ENCODE results near the gene SPPL2B. TPM values are rescaled to one million over a fixed set of nuclear protein-coding genes. Genes with fewer than 3 reads are reported as not detected.
A peak's percentile ranks its signal among the peaks of the same experiment; 100 is the strongest.

Gene SPPL2B
- total RNA-seq, 1 donor from 2014 or later: 153 TPM

DNA sequence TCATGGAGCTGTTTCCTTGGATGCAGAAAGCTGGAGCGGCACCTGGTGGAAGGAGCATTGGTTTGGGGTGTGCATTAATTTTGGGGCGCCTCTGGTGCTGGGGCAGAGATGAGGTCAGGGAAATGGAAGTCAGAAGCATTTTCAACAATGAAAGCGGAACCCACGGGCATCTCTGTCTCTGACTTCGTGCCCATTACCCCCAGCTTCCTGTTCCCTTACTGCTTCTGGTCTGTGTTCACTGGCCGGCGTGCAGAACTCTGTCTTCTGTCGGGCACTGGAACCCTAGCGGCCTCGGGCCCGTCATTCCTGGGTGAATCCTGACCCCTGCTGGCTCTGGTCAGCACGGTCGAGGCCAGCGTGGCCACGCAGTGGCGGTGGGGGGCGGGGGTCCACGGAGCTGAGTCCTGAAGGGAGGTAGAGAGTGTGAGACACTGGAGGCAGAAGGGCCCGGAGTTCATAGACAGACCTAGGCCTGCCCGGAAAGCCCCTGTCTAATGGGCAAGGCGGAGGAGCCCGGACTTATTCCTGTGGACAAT is 12.6 kb upstream of the SPPL2B start:
- H3K36me3 Mint-ChIP-seq (ENCODE audit: insufficient read depth): peaks cover 3% of the 10 kb centered on the region
- H3K4me3 Mint-ChIP-seq (ENCODE audit: low read depth): no peak overlapping the region
- DNase-seq (ENCODE audit: low spot score, unreplicated experiment): peak; percentile 53
- peaks cover 19% of the 10 kb centered on the region for H3K27me3 Mint-ChIP-seq
- H3K9me3 Mint-ChIP-seq (ENCODE audit: low read depth): peaks cover 5% of the 10 kb centered on the region
- no peaks in the 10 kb centered on the region for H3K4me1 Mint-ChIP-seq (ENCODE audit: low read depth)
- H3K27ac Mint-ChIP-seq: no peak overlapping the region
- TF ChIP-seq, protein P1, sequence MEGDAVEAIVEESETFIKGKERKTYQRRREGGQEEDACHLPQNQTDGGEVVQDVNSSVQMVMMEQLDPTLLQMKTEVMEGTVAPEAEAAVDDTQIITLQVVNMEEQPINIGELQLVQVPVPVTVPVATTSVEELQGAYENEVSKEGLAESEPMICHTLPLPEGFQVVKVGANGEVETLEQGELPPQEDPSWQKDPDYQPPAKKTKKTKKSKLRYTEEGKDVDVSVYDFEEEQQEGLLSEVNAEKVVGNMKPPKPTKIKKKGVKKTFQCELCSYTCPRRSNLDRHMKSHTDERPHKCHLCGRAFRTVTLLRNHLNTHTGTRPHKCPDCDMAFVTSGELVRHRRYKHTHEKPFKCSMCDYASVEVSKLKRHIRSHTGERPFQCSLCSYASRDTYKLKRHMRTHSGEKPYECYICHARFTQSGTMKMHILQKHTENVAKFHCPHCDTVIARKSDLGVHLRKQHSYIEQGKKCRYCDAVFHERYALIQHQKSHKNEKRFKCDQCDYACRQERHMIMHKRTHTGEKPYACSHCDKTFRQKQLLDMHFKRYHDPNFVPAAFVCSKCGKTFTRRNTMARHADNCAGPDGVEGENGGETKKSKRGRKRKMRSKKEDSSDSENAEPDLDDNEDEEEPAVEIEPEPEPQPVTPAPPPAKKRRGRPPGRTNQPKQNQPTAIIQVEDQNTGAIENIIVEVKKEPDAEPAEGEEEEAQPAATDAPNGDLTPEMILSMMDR (IDR thresholded peaks at IDR 0.05; ENCODE audit: unreplicated experiment): peak; percentile 68

DNA sequence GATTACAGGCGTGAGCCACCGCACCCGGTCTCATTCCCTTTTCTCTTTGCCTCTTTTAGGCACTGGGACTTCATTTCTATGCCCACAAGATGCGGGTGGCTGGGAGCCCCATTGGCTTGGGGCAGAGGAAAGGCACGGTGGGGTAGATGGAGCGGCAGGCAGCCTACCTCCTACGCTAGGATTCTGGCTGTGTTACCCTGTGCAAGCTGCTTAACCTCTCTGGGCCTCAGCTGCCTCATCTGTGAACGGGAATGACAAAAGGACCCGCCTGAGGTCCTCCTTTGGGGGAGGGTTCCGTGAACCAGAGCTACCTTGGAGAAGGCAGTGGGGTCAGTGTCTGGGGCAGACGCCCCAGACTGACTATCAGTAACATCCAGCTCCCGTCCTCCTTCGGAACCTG is 11.2 kb upstream of the SPPL2B start:
- TF ChIP-seq, protein P1 (IDR thresholded peaks at IDR 0.05; ENCODE audit: unreplicated experiment): no peak
- Mint-ChIP-seq H3K27ac (no peak overlapping the region), H3K36me3 (ENCODE audit: insufficient read depth) (peaks cover 3% of the 10 kb centered on the region), H3K9me3 (ENCODE audit: low read depth) (peaks cover 5% of the 10 kb centered on the region), H3K4me3 (ENCODE audit: low read depth) (no peak overlapping the region), H3K4me1 (ENCODE audit: low read depth) (no peaks in the 10 kb centered on the region), H3K27me3 (peaks cover 19% of the 10 kb centered on the region)
- DNase-seq (ENCODE audit: low spot score, unreplicated experiment): no peak

DNA sequence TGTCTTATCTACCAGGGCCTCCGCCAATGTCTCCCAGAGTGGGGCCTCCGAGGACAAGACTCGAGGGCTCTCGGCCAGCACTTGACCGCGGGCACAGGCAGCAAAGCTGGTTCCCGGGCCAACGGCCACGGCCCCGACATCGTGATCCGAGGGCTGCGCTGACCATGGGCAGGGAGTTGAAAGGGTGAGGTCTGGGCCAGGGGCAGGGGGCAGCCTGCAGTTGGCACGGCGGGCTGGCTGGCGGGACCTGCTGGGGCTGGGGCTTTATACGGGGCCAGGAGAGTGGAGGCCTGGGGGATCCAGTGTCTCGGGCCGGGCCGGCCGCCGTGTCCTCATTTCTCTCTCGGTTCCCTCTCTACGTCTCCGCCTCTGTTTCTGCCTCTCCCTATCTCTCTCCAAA is 10.7 kb upstream of the SPPL2B start:
- TF ChIP-seq, protein P1 (IDR thresholded peaks at IDR 0.05; ENCODE audit: unreplicated experiment): no peak

DNA sequence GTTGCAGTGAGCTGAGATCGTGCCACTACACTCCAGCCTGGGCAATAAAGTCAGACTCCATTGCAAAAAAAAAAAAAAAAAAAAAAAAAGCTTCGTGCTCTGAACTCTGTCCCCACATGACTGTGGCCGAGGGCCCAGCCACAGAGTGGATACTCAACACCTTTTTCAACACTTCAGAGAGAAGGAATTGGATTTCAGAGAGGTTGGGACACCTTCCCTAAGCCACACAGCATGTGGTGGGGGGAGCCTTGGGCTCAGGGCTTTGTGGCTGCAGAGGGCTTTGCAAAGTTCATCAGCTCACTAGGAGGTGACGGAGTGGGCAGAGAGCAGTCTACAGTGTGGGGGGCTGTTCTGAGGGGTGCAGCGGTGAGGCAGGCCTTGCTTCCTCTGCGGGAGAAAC is 9.6 kb upstream of the SPPL2B start:
- no peak for DNase-seq (ENCODE audit: low spot score, unreplicated experiment)
- Mint-ChIP-seq H3K9me3 (ENCODE audit: low read depth) (peaks cover 5% of the 10 kb centered on the region), H3K4me3 (ENCODE audit: low read depth) (no peak overlapping the region), H3K4me1 (ENCODE audit: low read depth) (no peaks in the 10 kb centered on the region), H3K27me3 (peaks cover 10% of the 10 kb centered on the region), H3K27ac (no peak overlapping the region), H3K36me3 (ENCODE audit: insufficient read depth) (peaks cover 3% of the 10 kb centered on the region)
- TF ChIP-seq, protein P1 (IDR thresholded peaks at IDR 0.05; ENCODE audit: unreplicated experiment): no peak

More for the DNA sequence above, 10.7 kb upstream of the SPPL2B start:
- Mint-ChIP-seq H3K9me3 (ENCODE audit: low read depth) (peaks cover 5% of the 10 kb centered on the region), H3K27me3 (peaks cover 19% of the 10 kb centered on the region), H3K27ac (no peak overlapping the region), H3K4me1 (ENCODE audit: low read depth) (no peaks in the 10 kb centered on the region), H3K36me3 (ENCODE audit: insufficient read depth) (peaks cover 3% of the 10 kb centered on the region), H3K4me3 (ENCODE audit: low read depth) (no peak overlapping the region)
- no peak for DNase-seq (ENCODE audit: low spot score, unreplicated experiment)

DNA sequence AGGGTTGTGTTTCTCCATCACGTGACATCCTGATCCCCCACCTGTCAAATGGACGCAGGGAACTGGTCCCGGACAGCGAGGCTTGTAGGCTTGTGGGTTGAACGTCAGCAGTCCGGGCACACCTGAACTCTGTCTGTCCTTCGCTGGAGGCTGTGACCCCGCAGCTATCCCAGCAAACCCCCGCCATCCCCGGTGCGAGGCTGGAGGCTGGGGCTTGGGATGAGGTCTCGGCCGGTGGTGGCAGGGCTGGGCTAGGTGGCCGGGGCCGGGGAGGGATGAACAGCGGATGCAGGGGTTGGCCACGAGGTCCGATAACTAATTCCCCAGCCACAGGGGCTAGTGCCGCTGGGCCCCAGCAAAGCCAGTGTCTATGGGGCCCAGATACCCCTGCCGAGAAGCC is 8.9 kb upstream of the SPPL2B start:
- Mint-ChIP-seq H3K36me3 (ENCODE audit: insufficient read depth) (peaks cover 3% of the 10 kb centered on the region), H3K4me3 (ENCODE audit: low read depth) (no peak overlapping the region), H3K9me3 (ENCODE audit: low read depth) (peaks cover 5% of the 10 kb centered on the region), H3K4me1 (ENCODE audit: low read depth) (no peaks in the 10 kb centered on the region), H3K27ac (no peak overlapping the region), H3K27me3 (peaks cover 9% of the 10 kb centered on the region)
- TF ChIP-seq, protein P1 (IDR thresholded peaks at IDR 0.05; ENCODE audit: unreplicated experiment): no peak
- DNase-seq (ENCODE audit: low spot score, unreplicated experiment): no peak

Measured in progenitor cell of endocrine pancreas (in vitro differentiated cells).